Loucy (cell line): ENCODE data around the gene PLA2G12B.
"Not testable (repeated sequence)": the region's sequence is repeated elsewhere in the genome, so short reads cannot be mapped to it uniquely, and the experiment has no call there.

Experiments
- CTCF ChIP-seq: fragments of 200-600 bp; sonication (generic); conservative IDR thresholded peaks from 2 replicates; pipeline ENCODE4 v1.5.1; 2014; ENCODE audit warnings: mild to moderate bottlenecking, antibody characterized with exemption, low read length
- EZH2phosphoT487 ChIP-seq: fragments of 200-600 bp; IDR thresholded peaks from 2 replicates; pipeline ENCODE4 v1.6.1; 2018; ENCODE audit warnings: antibody characterized with exemption, mild to moderate bottlenecking, moderate library complexity, borderline replicate concordance

- TF ChIP-seq CTCF, EZH2phosphoT487: not testable (repeated sequence)
These were observed 36.7 kb downstream of the PLA2G12B start for GRCh38 chr10:72917803-72918332.
